GM12891 (cell line): ENCODE measurements around the gene PEX19.
A peak's percentile ranks its signal among the peaks of the same experiment; 100 is the strongest.

ENCODE experiments used
- DNase-seq: peaks from one replicate; pipeline ENCODE4 v3.0.0; 2011; ENCODE audit warnings: low spot score; ENCODE audit not compliant: insufficient read length
- FAIRE-seq: peaks from 2 replicates; lab custom pipeline; 2011; peaks lifted over from hg19 to GRCh38; lab: Jason Lieb, UNC
- PAX5 ChIP-seq: IDR thresholded peaks from 2 replicates; pipeline ENCODE4 v1.6.1; 2011; ENCODE audit warnings: low read length, moderate library complexity, mild to moderate bottlenecking; ENCODE audit not compliant: insufficient read depth, severe bottlenecking
- POLR2A ChIP-seq: IDR thresholded peaks from 2 replicates; pipeline ENCODE4 v1.6.1; 2011; ENCODE audit warnings: low read depth, low read length, control low read depth
- POLR2AphosphoS5 ChIP-seq: IDR thresholded peaks from 2 replicates; pipeline ENCODE4 v1.6.1; 2011; ENCODE audit warnings: low read depth, low read length, control low read depth
- POU2F2 ChIP-seq: IDR thresholded peaks from 2 replicates; pipeline ENCODE4 v1.6.1; 2011; ENCODE audit warnings: low read depth, mild to moderate bottlenecking, control low read depth, low read length, moderate library complexity
- SPI1 ChIP-seq: IDR thresholded peaks from 2 replicates; pipeline ENCODE4 v1.6.1; 2011; ENCODE audit warnings: low read depth, low read length, control low read depth
- TAF1 ChIP-seq: IDR thresholded peaks from 2 replicates; pipeline ENCODE4 v1.6.1; 2011; ENCODE audit warnings: low read depth, low read length, control low read depth

Gene PEX19

GRCh38 chr1:160257411-160258015 is 27.4 kb downstream of the PEX19 start:
- no peak for DNase-seq
- FAIRE-seq = peak; percentile 20

GRCh38 chr1:160256396-160257046 is 28.4 kb downstream of the PEX19 start:
- no peak for DNase-seq
- no peak for TF ChIP-seq POLR2AphosphoS5
- TF ChIP-seq POU2F2 = no peak
- TF ChIP-seq POLR2A = no peak
- TF ChIP-seq SPI1 = no peak
- TF ChIP-seq TAF1 = no peak
- no peak for TF ChIP-seq PAX5
- FAIRE-seq = no peak

More at GRCh38 chr1:160257411-160258015, 27.4 kb downstream of the PEX19 start:
- no peak for TF ChIP-seq POLR2A
- no peak for TF ChIP-seq POU2F2

DNA sequence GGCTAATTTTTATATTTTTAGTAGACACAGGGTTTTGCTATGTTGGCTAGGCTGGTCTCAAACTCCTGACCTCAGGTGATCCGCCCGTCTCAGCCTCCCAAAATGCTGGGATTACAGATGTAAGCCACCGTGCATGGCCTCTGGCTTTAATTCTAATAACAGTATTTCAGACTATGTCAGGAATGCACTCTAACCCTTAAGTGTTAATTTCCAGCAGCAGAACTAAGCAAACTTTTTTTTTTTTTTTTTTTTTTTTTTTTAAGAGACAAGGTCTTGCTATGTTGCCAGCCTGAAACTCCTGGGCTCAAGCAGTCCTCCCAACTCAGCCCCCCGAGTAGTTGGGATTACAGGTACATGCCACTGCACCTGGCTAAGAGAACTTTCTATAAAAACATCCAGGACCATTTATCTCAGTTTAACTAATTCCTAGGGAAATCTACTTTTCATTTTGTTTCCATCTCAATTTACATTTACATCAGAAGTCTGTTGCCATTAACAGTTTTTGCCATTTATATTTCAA is 29.1 kb downstream of the PEX19 start:
- FAIRE-seq (no peak), DNase-seq (no peak)
- TF ChIP-seq POLR2AphosphoS5 = no peak
- no peak for TF ChIP-seq SPI1
- TF ChIP-seq PAX5 = no peak
- TF ChIP-seq POU2F2 = no peak
- TF ChIP-seq POLR2A = no peak

DNA sequence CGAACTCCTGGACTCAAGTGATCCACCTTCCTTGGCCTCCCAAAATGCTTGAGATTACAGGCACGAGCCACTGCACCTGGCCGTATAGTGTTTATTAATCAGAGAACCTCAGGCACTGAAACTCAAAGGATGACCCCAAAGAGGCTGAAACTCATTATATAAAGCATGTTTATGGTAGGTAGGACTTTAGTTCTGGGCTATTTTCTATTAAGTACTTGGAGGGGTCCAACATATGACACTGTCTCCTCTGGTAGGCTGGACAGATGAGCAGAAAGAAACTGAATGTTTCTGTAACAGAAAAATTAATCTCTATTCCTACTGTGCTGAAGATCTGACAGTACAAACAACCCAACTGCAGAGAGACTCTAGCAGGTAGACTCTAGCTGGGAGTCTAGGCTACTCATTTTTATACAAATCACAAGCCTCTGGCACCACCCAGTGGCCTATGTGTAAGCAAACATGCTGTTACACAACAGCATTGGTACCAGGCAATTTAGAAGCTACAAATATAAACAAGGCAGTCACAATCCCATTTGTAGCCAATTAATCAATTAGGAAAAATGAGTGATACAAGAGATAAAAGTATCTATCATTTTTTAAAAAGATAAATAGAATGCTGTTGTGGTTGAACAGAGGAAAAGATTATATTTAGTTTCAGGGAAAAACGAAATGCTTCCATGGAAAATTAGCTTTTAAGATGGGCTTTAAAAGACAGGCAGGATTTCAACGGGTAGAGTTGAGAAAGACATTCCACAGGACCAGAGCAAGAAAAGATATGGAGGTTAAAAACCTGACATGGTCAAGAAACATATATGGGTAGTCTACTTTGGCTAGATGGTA is 33.0 kb downstream of the PEX19 start:
- FAIRE-seq (peak; percentile 80), DNase-seq (peak; percentile 33)
- no peak for TF ChIP-seq TAF1

GRCh38 chr1:160251011-160251410 is 33.9 kb downstream of the PEX19 start:
- DNase-seq (no peak), FAIRE-seq (no peak)
- TF ChIP-seq SPI1 (no peak), POU2F2 (no peak), PAX5 (no peak), POLR2AphosphoS5 (no peak), TAF1 (no peak), POLR2A (no peak)

GRCh38 chr1:160247053-160247452 is 37.9 kb downstream of the PEX19 start:
- FAIRE-seq (no peak), DNase-seq (no peak)
- TF ChIP-seq PAX5 (no peak), POU2F2 (no peak), POLR2A (no peak), TAF1 (no peak), SPI1 (no peak), POLR2AphosphoS5 (no peak)

GRCh38 chr1:160245434-160245833 is 39.5 kb downstream of the PEX19 start:
- no peak for DNase-seq
- FAIRE-seq = no peak
- TF ChIP-seq SPI1 = no peak
- TF ChIP-seq POU2F2 = no peak
- no peak for TF ChIP-seq POLR2AphosphoS5
- TF ChIP-seq TAF1 = no peak
- no peak for TF ChIP-seq PAX5
- no peak for TF ChIP-seq POLR2A

GRCh38 chr1:160244209-160244608 is 40.7 kb downstream of the PEX19 start:
- DNase-seq = no peak
- FAIRE-seq = no peak
- TF ChIP-seq POLR2AphosphoS5 = no peak
- TF ChIP-seq TAF1 = no peak
- no peak for TF ChIP-seq PAX5

GRCh38 chr1:160243767-160244166 is 41.2 kb downstream of the PEX19 start:
- no peak for DNase-seq
- FAIRE-seq = no peak
- TF ChIP-seq TAF1 (no peak), SPI1 (no peak), POLR2A (no peak), POU2F2 (no peak), PAX5 (no peak), POLR2AphosphoS5 (no peak)

GRCh38 chr1:160239582-160240299 is 45.2 kb downstream of the PEX19 start:
- DNase-seq (no peak), FAIRE-seq (no peak)
- TF ChIP-seq TAF1 (no peak), POU2F2 (no peak), SPI1 (no peak), POLR2A (no peak), POLR2AphosphoS5 (no peak), PAX5 (no peak)
